GM21515 (cell line): ENCODE results near the gene REEP5.
"Not testable (repeated sequence)": the region's sequence is repeated elsewhere in the genome, so short reads cannot be mapped to it uniquely, and the experiment has no call there.

Experiments
- ATAC-seq: cut with Tn5 transposase; IDR thresholded peaks from one replicate; pipeline ENCODE4 v1.9.1; 2021; ENCODE audit not compliant: unreplicated experiment

REEP5 gene

DNA sequence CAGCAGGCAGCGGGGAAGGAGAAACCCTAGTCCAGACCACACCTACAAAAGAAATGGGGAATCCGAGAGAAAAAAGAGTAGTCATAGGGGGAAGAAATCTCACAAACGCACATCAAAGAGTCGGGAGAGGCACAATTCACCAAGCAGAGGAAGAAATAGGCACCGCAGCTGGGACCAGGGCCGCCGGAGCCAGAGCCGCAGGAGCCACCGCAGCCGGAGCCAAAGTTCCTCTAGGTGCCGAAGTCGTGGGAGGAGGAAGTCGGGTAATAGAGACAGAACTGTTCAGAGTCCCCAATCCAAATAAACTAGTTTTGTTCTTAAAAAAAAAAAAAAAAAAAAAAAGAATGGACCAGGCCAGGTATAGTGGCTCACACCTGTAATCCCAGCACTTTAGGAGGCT is 29.3 kb downstream of the REEP5 start:
- no peak for ATAC-seq

DNA sequence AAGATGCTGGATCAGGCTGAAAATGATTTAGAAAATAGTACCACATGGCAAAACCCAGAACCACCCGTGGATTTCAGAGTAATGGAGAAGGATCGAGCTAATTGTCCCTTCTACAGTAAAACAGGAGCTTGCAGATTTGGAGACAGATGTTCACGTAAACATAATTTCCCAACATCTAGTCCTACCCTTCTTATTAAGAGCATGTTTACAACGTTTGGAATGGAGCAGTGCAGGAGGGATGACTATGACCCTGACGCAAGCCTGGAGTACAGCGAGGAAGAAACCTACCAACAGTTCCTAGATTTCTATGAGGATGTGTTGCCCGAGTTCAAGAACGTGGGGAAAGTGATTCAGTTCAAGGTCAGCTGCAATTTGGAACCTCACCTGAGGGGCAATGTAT is 30.0 kb downstream of the REEP5 start:
- not testable (repeated sequence) for ATAC-seq

DNA sequence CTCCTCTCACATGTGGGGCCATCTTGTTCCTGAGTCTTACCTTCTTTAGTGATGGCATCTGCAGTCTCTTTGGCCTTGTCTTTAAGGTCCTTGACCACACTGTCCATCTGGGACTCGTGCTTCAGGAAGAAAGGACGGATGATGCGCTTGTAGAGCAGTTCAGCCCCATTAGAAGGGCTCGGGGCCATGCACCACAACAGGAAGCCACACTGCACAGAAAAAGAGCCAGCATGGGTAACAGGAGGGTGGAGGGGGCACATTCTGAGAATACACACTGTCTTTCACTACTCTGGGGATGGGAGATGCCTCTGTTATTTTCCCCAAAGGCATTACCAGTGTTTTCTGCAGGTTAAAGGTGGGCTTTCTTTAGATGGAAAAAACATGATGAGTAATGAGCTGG is 35.1 kb downstream of the REEP5 start:
- no peak for ATAC-seq

DNA sequence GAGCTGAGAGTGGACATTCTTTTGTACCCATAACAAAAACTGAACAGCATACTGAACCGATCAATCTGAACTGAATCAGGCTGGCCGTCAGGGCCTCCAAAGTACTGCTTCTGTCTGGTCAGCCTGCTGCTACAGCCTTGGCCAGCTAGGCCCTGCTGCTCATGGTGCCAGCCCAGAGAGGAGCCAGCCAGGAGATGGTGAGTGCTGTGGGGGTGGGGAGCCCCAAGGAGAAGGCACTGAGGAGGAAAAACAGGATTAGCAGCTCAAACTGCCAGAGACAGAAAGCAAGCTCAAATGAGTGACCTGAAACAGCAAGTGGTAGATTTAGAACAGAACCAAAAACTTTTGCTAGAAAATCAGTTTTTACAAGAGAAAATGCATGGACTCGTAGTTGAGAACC is 37.0 kb downstream of the REEP5 start:
- ATAC-seq, result no peak

DNA sequence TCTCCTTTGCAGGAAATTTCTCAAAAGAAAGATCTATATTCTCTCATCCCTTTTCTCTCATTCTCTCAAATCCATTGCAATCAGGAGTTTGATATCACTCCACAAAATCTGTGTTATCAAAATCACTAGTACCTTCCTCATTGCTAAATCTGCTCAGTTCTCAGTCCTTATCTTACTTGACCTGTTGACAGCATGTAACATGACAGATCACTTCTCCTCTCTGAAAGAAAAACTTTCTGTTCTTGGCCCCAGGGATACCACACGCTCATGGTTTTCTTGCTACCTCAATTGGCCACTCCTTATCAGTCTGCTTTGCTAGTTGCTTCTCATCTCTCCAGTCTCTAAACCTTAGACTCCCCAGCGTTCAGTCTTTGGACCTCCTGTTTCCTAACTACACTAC is 38.8 kb downstream of the REEP5 start:
- no peak for ATAC-seq

DNA sequence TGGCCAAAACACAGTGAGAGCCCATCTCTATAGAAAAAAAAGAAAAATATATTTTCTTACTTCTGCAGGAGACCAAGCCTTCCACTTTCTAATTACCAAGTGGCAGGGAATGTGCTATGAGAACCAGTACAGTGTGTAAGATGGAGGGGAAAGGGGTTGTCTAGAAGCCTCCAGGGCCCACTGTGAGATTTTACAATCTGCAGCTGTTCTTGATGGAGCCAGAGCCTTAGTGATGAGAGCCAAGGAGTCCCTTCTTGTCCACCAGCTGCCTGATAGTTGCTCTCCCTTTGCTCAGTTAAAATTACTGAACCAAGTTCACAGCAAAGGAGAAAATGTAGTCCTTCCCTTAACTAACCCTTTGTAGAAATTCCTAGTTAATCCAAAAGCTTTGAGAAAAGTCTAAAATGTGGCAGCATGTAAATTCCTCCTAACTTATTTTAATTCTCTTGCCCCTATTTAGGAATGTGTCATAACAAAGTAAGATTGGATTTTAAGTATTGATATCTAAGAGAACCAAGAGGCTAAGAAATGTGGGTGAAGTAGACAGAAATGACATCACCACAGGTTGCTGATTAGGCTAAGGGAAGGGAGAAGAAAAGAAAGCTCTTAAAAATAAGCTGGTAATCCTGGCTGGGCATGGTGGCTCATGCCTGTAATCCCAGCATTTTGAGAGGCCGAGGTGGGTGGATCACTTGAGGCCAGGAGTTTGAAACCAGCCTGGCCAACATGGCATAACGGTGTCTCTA is 41.6 kb downstream of the REEP5 start:
- ATAC-seq, result no peak

DNA sequence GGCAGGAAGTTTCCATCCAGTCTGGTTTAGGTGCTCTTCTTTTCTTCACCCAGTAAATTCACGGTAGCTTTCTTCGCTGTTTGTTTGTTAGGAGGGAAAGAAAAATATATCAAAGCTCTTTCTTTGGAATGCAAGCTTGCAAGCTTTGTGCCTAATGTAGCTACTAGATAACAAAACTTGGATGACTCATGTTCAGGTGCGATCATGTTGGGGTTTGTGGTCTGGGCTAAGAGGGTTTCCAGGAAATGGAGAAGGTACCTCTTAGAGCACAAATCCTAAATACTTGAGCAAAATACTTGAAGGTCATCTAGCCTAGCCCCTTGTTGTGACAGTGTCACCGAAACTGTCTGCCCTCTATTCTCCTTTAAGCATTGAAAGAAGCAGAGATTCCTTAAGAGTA is 43.3 kb downstream of the REEP5 start:
- ATAC-seq, result no peak

DNA sequence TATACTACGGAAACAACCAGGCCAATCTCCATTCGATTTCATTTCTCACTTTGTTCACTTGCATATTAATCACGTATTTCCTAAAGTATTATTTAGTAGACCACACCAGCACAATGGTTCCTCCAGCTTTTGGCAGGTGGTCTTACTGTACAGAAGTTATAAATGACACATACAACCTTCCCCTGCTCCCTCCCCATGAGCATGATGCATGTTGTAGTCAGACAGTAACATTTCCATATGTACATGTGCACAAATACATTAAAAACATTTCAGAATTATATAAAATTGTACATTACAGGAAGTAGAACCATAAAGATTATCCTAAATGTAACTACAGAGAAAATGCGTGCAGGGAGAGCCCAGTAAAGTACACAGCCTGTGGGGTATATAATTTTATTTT is 43.9 kb downstream of the REEP5 start:
- ATAC-seq, result no peak

DNA sequence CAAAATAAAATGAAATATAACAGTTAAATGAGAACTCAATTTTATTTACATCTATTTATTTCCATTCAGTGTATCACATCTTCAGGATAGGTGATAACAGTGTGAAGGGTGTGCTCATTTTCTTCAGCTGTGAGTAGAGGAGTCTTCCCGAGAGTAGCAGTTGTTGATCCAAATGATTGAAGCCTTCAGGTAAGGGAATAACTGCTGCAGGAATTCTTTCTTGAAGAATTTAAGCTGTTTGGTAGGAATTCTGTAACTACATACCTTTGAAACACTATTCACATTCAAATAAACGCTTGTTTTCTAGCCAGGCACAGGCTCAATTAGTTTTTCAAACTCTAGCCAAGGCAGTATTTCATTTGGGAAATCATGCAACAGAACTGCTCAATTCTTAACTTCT is 45.7 kb downstream of the REEP5 start:
- ATAC-seq, result no peak

DNA sequence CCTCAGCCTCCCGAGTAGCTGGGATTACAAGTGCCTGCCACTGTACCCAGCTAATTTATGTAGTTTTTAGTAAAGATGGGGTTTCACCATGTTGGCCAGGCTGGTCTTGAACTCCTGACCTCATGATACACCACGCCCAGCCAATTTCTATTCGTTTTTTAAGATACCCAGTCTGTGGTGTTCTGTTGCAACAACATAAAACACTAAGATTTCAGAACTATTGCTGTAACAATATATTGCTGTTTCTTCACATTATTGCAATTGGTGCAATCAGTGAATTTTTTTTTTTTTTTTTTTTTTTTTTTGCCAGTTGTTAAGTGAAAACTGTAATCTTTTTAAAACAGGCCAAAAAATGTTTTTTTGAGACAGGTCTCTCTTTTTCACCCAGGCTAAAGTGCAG is 51.1 kb downstream of the REEP5 start:
- ATAC-seq, result no peak

DNA sequence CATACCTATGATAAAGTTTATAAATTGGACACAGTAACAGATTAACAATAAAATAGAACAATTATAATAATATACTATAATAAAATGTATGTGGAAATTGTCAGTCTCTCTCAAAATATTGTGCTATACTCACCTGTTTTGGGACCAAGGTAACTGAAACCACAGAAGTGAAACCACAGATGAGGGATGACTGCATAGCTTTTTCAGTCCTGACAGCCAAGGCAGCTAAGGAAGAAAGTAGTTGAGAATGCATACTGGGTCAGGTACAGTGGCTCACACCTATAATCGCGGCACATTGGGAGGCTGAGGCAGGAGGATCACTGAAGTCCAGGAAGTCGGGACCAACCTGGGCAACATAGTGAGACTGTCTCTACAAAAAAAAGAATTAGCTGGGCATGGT is 52.1 kb downstream of the REEP5 start:
- peak; percentile 82 for ATAC-seq

DNA sequence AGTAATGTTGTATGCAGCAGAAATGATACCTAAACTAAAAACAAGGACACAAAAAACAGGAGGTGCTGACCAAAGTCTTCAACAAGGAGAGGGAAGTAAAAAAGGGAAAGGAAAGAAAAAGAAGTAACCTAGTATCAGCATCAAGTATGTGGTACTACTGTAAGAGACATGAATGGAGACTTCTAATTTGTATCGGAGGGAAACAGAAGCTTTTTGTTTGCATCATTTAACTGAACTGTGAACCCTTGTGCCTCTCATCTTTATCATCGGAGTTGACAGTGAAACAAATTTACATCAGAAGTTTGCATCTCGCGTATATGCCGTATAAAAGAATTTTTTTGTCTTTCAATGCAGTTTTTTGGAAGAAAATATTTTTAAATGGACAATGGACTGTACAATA is 54.6 kb downstream of the REEP5 start:
- ATAC-seq, result no peak

DNA sequence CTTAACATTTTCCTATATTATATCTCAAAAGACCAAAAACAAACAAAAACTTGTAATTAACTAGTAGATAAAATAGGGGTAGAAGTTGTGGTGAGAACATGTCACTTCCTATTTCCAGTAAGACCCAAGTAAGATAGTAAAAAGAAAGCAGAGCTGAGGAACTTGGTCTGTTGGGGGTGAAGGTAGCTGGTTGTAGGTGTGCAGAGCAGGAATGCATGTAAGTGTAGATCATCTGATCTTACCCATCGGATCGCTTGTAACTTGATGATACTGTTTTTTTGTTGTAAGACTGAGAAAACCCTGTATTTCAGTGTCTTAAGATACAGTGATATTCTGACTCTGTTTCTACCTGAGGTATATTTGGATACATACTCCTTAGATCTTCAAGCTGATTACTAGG is 55.3 kb downstream of the REEP5 start:
- no peak for ATAC-seq

DNA sequence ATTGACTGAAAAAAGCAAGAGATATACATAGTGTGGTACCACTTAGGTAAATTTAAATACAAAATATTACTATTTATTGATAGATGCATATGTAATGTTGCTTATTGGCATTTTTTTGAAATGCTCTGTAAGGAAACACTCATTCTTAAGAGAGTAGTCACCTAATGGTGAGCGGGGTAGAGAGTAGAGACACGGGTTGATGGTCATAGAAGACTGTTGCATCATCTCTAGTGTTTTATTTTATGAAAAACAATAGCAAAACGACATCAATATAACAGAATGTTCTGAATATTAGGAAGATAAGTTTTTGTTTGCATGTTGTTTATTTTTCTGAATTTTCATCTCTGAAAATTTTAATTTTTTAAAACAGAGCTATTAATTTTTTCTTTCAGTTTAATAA is 56.9 kb downstream of the REEP5 start:
- no peak for ATAC-seq

DNA sequence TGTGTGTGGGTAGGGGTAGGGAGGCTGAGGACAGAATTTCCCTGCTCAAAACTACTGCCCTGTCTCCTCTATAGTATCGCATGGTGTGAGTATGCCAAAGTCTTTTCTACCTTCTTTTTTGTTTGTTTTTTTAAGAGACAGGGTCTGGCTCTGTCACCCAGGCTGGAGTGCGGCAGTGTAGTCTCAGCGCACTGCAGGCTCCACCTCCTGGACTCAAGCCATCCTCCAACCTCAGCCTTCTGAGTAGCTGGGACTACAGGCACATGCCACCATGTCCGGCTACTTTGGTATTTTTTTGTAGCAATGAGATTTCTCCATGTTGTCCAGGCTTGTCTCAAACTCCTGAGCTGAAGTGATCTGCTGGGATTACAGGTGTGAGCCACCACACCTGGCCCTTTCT is 58.5 kb downstream of the REEP5 start:
- no peak for ATAC-seq

DNA sequence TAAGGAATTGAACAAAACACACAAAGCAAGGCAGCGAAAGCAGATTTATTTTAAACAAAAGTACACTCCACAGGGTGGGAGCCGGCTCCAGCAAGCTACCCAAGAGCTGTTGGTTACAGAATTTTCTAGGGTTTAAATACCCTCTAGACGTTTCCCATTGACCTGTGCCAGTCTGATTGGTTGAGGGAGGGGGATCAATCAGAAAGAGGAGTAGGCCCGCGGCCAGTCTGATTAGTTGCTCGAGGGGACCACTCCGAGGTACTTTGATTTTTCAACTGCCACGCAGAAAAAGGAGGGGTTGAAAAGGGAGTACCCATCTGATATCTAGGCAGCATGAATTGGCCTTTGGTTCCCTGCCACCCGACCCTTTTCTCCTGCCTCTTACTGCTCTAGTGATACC is 59.9 kb downstream of the REEP5 start:
- ATAC-seq, result no peak

DNA sequence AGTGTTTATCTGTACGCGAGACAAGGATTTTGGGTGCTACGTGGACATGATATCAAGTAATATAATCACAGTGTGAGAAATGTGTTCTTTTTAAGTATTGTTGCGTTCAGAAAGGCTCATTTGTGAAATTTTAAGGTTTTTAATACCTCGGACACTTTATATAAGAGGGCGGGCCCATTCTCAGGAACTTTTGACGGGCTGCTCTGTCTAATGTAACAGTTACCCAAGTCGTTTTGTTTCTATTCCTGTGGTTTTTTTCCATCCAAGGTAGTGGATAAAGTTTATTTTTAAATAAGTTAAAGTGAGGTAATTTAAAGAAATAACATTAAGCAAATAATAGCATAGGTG is 60.4 kb downstream of the REEP5 start:
- no peak for ATAC-seq

DNA sequence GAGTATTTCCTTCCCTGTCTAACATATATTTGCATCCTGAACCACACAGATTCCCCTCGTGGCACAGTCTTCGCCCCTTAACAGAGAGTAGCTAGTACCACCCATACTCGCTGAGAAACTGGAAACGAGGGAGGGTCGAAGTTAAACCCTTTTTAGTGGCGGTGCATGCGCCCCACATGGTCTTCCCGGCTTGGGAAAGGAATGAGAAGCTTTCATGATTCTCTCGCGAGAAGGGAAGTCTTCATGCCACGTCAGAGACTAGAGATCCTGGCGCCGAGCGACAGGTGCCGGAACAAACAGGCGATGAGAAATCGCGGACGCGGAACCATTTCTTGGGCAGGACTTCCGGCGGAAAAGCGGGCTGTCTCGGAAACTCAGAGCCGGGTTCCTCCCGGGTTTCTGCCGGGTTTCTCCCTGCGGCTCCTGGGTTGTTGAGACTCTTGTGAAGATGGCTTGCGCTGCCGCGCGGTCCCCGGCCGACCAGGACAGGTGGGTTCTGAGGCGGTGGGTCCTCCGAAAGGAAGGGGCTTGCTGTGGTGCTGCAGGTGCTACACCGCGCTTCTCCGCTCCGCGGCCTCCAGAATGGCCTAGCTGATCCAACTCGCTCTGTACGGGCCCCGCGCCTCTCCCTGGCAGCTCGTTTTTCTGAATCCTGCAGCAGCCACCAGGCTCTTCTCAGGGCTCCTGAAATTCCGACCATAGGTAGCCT is 60.9 kb downstream of the REEP5 start, which contains the start of gene SRP19:
Gene SRP19 (plus strand): TSS at position 359 of the 709 bp plus-strand sequence. CDS start 90 bp downstream, at position 449.
- peak; percentile 98 for ATAC-seq

DNA sequence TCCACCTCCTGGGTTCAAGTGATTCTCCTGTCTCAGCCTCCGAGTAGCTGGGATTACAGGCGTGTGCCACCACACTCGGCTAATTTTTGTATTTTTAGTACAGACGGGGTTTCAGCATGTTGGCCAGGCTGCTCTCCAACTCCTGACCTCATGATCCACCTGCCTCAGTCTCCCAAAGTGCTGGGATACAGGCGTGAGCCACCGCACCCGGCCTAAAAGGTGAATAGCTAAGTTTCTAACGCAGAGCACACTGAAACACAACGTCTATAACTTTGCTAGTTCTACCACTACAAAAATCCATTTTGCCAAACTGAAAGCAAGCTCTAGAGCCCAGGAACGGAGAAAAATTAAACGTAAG is 61.5 kb downstream of the REEP5 start:
- ATAC-seq, result not testable (repeated sequence)

DNA sequence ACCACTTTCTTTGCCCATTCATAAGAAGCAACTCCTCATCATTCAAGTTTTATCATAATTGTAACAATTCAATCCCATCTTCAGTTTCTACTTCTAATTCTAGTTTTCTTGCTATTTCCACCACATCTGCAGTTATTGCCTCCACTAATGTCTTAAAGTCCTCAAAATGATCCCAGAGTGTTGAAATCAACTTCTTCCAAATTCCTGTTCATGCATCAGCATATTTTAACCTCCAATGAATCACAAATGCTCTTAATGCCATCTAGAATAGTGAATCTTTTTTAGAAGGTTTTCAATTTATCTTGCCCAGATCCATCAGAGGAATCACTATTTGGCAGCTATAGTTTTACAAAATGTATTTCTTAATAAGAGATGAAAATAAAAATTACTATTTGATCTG is 64.2 kb downstream of the REEP5 start:
- ATAC-seq, result no peak

DNA sequence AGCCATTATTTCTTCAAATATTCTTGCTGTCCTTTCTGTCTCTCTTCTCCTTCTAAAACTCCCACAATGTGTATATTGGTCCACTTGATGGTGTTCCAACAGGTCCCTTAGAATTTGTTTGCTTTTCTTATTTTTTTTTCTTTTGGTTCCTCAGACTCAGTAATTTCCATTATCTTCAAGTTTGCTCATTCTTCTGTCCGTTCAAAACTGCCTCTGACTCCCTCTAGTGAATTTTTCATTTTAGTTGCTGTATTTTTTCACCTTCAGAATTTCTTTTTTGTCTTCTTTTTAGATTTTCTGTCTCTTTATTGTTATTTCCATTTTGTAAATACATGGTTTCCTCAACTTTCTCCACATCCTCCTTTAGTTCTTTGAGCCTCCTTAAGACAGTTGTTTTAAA is 67.4 kb downstream of the REEP5 start:
- no peak for ATAC-seq

DNA sequence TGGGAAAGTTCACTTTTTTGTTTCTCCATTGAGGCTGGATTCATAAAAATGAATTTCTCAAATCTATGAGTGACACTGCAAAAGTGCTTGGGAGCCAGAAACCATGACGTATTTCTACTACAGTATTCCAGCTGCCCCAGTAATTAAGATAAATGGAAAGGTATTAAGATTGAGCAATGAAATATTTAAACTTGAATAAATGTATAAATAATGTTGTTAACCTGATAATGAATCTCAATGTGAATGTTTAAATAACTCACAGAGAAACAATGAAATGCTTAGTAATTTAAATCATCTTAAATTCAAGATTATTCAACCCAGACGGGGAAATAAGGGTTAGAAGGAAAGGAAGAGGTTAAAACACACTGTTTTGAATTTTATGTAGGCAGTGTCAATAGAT is 72.1 kb downstream of the REEP5 start:
- ATAC-seq, result no peak
